DND-41 (cell line): Measurements from ENCODE around the gene SELENOF.
"Not testable (repeated sequence)": the region's sequence is repeated elsewhere in the genome, so short reads cannot be mapped to it uniquely, and the experiment has no call there.

Experiments
- ATAC-seq: fragments of 200-7000 bp; cut with Tn5 transposase; 3 replicates; pipeline ENCODE4 v1.9.1; 2021; ENCODE audit warnings: low read depth; ENCODE audit not compliant: insufficient read depth
- DNase-seq: peaks from one replicate; pipeline ENCODE4 v3.0.0-alpha.2; 2020
- H2AFZ ChIP-seq: 2 replicates; pipeline ENCODE4 v1.6.0; 2012; ENCODE audit warnings: low read depth, low read length
- H3K27ac ChIP-seq: 2 replicates; pipeline ENCODE4 v1.5.1; 2012; ENCODE audit warnings: low read length, inconsistent platforms
- H3K27me3 ChIP-seq: fragments of 200-600 bp; sonication (generic); 2 replicates; pipeline ENCODE4 v1.6.0; 2012; ENCODE audit warnings: low read length, mild to moderate bottlenecking, inconsistent platforms; ENCODE audit not compliant: insufficient read depth, poor library complexity
- H3K36me3 ChIP-seq: 2 replicates; pipeline ENCODE4 v1.5.1; 2012; ENCODE audit warnings: low read length, inconsistent platforms; ENCODE audit not compliant: insufficient read depth
- H3K4me1 ChIP-seq: 2 replicates; pipeline ENCODE4 v1.5.1; 2012; ENCODE audit warnings: mild to moderate bottlenecking, low read length; ENCODE audit not compliant: insufficient read depth
- H3K4me2 ChIP-seq: 2 replicates; pipeline ENCODE4 v1.6.0; 2012; ENCODE audit warnings: mild to moderate bottlenecking, moderate library complexity, low read length, inconsistent platforms; ENCODE audit not compliant: insufficient read depth
- H3K4me3 ChIP-seq, 2 experiments: fragments of 200-600 bp in 1 of 2; shearing (Covaris generic) in 1 of 2; 2 replicates each; pipeline ENCODE4 v1.5.1; 2012 to 2016; ENCODE audit warnings: inconsistent platforms in 2 of 2, low read length in 2 of 2, mild to moderate bottlenecking in 2 of 2, low read depth in 1 of 2, moderate library complexity in 1 of 2
- H3K79me2 ChIP-seq: 2 replicates; pipeline ENCODE4 v1.6.0; 2012; ENCODE audit warnings: low read length, inconsistent platforms; ENCODE audit not compliant: insufficient read depth
- H3K9ac ChIP-seq: 2 replicates; pipeline ENCODE4 v1.6.0; 2012; ENCODE audit warnings: low read depth, mild to moderate bottlenecking, inconsistent platforms, low read length, moderate library complexity
- H3K9me3 ChIP-seq: 2 replicates; pipeline ENCODE4 v1.5.1; 2012; ENCODE audit warnings: low read length, moderate library complexity, mild to moderate bottlenecking, inconsistent platforms; ENCODE audit not compliant: insufficient read depth, severe bottlenecking
- H4K20me1 ChIP-seq: 2 replicates; pipeline ENCODE4 v1.6.0; 2012; ENCODE audit warnings: low read length; ENCODE audit not compliant: insufficient read depth
- CTCF ChIP-seq: IDR thresholded peaks from 2 replicates; pipeline ENCODE4 v1.5.1; 2012; ENCODE audit warnings: borderline replicate concordance, low read length, moderate library complexity, mild to moderate bottlenecking; ENCODE audit not compliant: poor library complexity, severe bottlenecking; ENCODE audit errors: extremely low read depth
- EZH2 ChIP-seq: IDR thresholded peaks from 3 replicates; pipeline ENCODE4 v1.6.1; 2012; ENCODE audit warnings: borderline replicate concordance, low read depth, mild to moderate bottlenecking, moderate library complexity, low read length, inconsistent platforms; ENCODE audit not compliant: severe bottlenecking

Gene SELENOF

GRCh38 chr1:86912281-86912900, 1.5 kb downstream of the SELENOF start:
- peaks cover 26% of the 10 kb centered on the region for H3K36me3 ChIP-seq
- TF ChIP-seq CTCF (no peak), EZH2 (no peak)
- ATAC-seq (no peak), DNase-seq (no peak)
- H3K27ac ChIP-seq = peak overlapping the region; percentile 95; the same call in 1 of the 2 replicates
- peaks cover 39% of the 10 kb centered on the region for H3K4me1 ChIP-seq
- no peak overlapping the region for H2AFZ ChIP-seq
- no peaks in the 10 kb centered on the region for H3K27me3 ChIP-seq
- peak overlapping the region; percentile 75 for H3K4me2 ChIP-seq
- peaks cover 41% of the 10 kb centered on the region for H4K20me1 ChIP-seq
- H3K9me3 ChIP-seq = no peaks in the 10 kb centered on the region
- H3K9ac ChIP-seq = peak overlapping the region; percentile 84
- peaks cover 92% of the 10 kb centered on the region for H3K79me2 ChIP-seq
- peak overlapping the region; percentile 83 to 86; a peak in 3 of 4 replicates for H3K4me3 ChIP-seq

- H3K4me1 ChIP-seq = peaks cover 4% of the 10 kb centered on the region; the same call in 1 of the 2 replicates
- no peak for ATAC-seq
- no peak overlapping the region for H2AFZ ChIP-seq
- no peak overlapping the region for H3K27ac ChIP-seq
- DNase-seq = no peak
- H3K9ac ChIP-seq = no peak overlapping the region
- H3K4me3 ChIP-seq = no peak overlapping the region
- peaks cover 68% of the 10 kb centered on the region for H3K36me3 ChIP-seq
- H3K4me2 ChIP-seq = no peak overlapping the region
- TF ChIP-seq CTCF (no peak), EZH2 (no peak)
- H3K9me3 ChIP-seq = no peaks in the 10 kb centered on the region
- peaks cover 32% of the 10 kb centered on the region for H4K20me1 ChIP-seq
- H3K79me2 ChIP-seq = peaks cover 100% of the 10 kb centered on the region
- no peaks in the 10 kb centered on the region for H3K27me3 ChIP-seq
Observed at GRCh38 chr1:86906419-86906818, 7.5 kb downstream of the SELENOF start.

- Histone ChIP-seq H4K20me1 (peaks cover 26% of the 10 kb centered on the region), H3K4me2 (no peak overlapping the region), H3K27ac (no peak overlapping the region), H3K4me3 (no peak overlapping the region), H3K4me1 (no peaks in the 10 kb centered on the region), H3K36me3 (peaks cover 71% of the 10 kb centered on the region), H3K79me2 (peaks cover 99% of the 10 kb centered on the region), H2AFZ (no peak overlapping the region), H3K9ac (no peak overlapping the region), H3K9me3 (no peaks in the 10 kb centered on the region), H3K27me3 (no peaks in the 10 kb centered on the region)
- TF ChIP-seq CTCF (no peak), EZH2 (no peak)
- no peak for ATAC-seq
- no peak for DNase-seq
Observed at GRCh38 chr1:86905875-86906274, 8.1 kb downstream of the SELENOF start.

- H3K79me2 ChIP-seq = peaks cover 66% of the 10 kb centered on the region
- DNase-seq, H3K27ac ChIP-seq, H3K4me2 ChIP-seq, H3K4me3 ChIP-seq, H4K20me1 ChIP-seq, ATAC-seq, H3K9ac ChIP-seq, H3K9me3 ChIP-seq, H2AFZ ChIP-seq, H3K27me3 ChIP-seq, H3K4me1 ChIP-seq: not testable (repeated sequence)
- H3K36me3 ChIP-seq = peaks cover 68% of the 10 kb centered on the region
Observed at GRCh38 chr1:86899401-86899800, 14.5 kb downstream of the SELENOF start.
